ENCODE measurements around the gene CUX1. TPM values are rescaled to one million over a fixed set of nuclear protein-coding genes. Genes with fewer than 3 reads are reported as not detected.

Gene CUX1
- total RNA-seq, 4 donors from 2014 or later: 40.8 to 62.1 (median 43.8) TPM

GRCh38 chr7:102085218-102085772, 267.9 kb downstream of the CUX1 start:
- H3K4me3 ChIP-seq (ENCODE audit: low read depth, poor library complexity, severe bottlenecking): no peak overlapping the region
- intact Hi-C loops (cut with DNase I; ENCODE audit: low total_unique reads): no loop called here
- 74 to 82% methylated on average over 5 of the region's 5 CpGs for WGBS, 2 donors
- TF ChIP-seq POLR2A (IDR thresholded peaks at IDR 0.05) (no peak), CTCF (IDR thresholded peaks at IDR 0.05) (no peak)
- DNase-seq (ENCODE audit: low spot score in 2 of 2): no peak

- intact Hi-C loops (cut with DNase I; ENCODE audit: low total_unique reads): no loop called here
- DNase-seq (ENCODE audit: low spot score in 2 of 2): no peak
- WGBS, 2 donors: 90 to 91% methylated on average over 4 of the region's 4 CpGs
- TF ChIP-seq CTCF (IDR thresholded peaks at IDR 0.05) (no peak), POLR2A (IDR thresholded peaks at IDR 0.05) (no peak)
- no peak overlapping the region for H3K4me3 ChIP-seq (ENCODE audit: low read depth, poor library complexity, severe bottlenecking)
Observed at GRCh38 chr7:102089175-102090098, 272.0 kb downstream of the CUX1 start.

GRCh38 chr7:102093599-102094315, 276.3 kb downstream of the CUX1 start:
- intact Hi-C loops (cut with DNase I; ENCODE audit: low total_unique reads): no loop called here
- TF ChIP-seq CTCF (IDR thresholded peaks at IDR 0.05) (no peak), POLR2A (IDR thresholded peaks at IDR 0.05) (no peak)
- H3K4me3 ChIP-seq (ENCODE audit: low read depth, poor library complexity, severe bottlenecking): no peak overlapping the region
- 28 to 32% methylated on average over 14 of the region's 14 CpGs for WGBS, 2 donors
- no peak for DNase-seq (ENCODE audit: low spot score in 2 of 2)

- no peak for DNase-seq (ENCODE audit: low spot score in 2 of 2)
Observed at GRCh38 chr7:102094316-102094650, 276.9 kb downstream of the CUX1 start.

More at GRCh38 chr7:102094316-102094650, 276.9 kb downstream of the CUX1 start:
- 72 to 74% methylated on average over 4 of the region's 4 CpGs for WGBS, 2 donors
- H3K4me3 ChIP-seq (ENCODE audit: low read depth, poor library complexity, severe bottlenecking): no peak overlapping the region
- TF ChIP-seq CTCF (IDR thresholded peaks at IDR 0.05): no peak
- no peak for TF ChIP-seq POLR2A (IDR thresholded peaks at IDR 0.05)
- intact Hi-C loops (cut with DNase I; ENCODE audit: low total_unique reads): no loop called here

Data from lower leg skin (tissue), 4 donors.